Smooth muscle cell (in vitro differentiated cells): ENCODE measurements around the gene DOCK10. TPM values are rescaled to one million over a fixed set of nuclear protein-coding genes. Genes with fewer than 3 reads are reported as not detected.
A peak's percentile ranks its signal among the peaks of the same experiment; 100 is the strongest.

ENCODE experiments used
- DNase-seq: peaks from one replicate; lab custom pipeline; 2025; ENCODE audit not compliant: unreplicated experiment; lab: John Stamatoyannopoulos, UW
- H2AFZ ChIP-seq: fragments of 200-600 bp; sonication (generic); 2 replicates; pipeline ENCODE4 v1.6.0; 2016; ENCODE audit warnings: antibody characterized with exemption, low read depth, mild to moderate bottlenecking
- H3F3A ChIP-seq: fragments of 200-600 bp; sonication (generic); 2 replicates; pipeline ENCODE4 v1.6.0; 2017; ENCODE audit warnings: antibody characterized with exemption, low read depth
- H3K27ac ChIP-seq: fragments of 200-600 bp; sonication (generic); 2 replicates; pipeline ENCODE4 v1.5.1; 2016; ENCODE audit warnings: low read depth, mild to moderate bottlenecking
- H3K27me3 ChIP-seq: fragments of 200-600 bp; sonication (generic); 2 replicates; pipeline ENCODE4 v1.6.1; 2016; ENCODE audit warnings: low read depth, mild to moderate bottlenecking
- H3K36me3 ChIP-seq: fragments of 200-600 bp; sonication (generic); 2 replicates; pipeline ENCODE4 v1.5.1; 2016; ENCODE audit warnings: low read depth
- H3K4me1 ChIP-seq: fragments of 200-600 bp; sonication (generic); 2 replicates; pipeline ENCODE4 v1.5.1; 2016; ENCODE audit warnings: low read depth
- H3K4me2 ChIP-seq: fragments of 200-600 bp; sonication (generic); 2 replicates; pipeline ENCODE4 v1.6.0; 2016; ENCODE audit warnings: mild to moderate bottlenecking
- H3K4me3 ChIP-seq: fragments of 200-600 bp; sonication (generic); 2 replicates; pipeline ENCODE4 v1.5.1; 2016; ENCODE audit warnings: mild to moderate bottlenecking
- H3K79me2 ChIP-seq: fragments of 200-600 bp; sonication (generic); 2 replicates; pipeline ENCODE4 v1.6.0; 2016; ENCODE audit warnings: low read depth, mild to moderate bottlenecking
- H3K9ac ChIP-seq: fragments of 200-600 bp; sonication (generic); 2 replicates; pipeline ENCODE4 v1.6.0; 2016; ENCODE audit warnings: low read depth
- H3K9me3 ChIP-seq: fragments of 200-600 bp; sonication (generic); replicated peaks from 2 replicates; pipeline ENCODE4 v1.5.1; 2016; ENCODE audit warnings: low read depth
- H4K20me1 ChIP-seq: fragments of 200-600 bp; sonication (generic); 2 replicates; pipeline ENCODE4 v1.6.0; 2016; ENCODE audit warnings: low read depth
- CTCF ChIP-seq: fragments of 200-600 bp; sonication (generic); IDR thresholded peaks from 2 replicates; pipeline ENCODE4 v1.5.1; 2017; ENCODE audit warnings: borderline replicate concordance, mild to moderate bottlenecking, antibody characterized with exemption; ENCODE audit not compliant: insufficient read depth, poor library complexity, severe bottlenecking
- WGBS: methylation state at CpG from one replicate; pipeline ENCODE4 v1.1.7; 2016; ENCODE audit warnings: low lambda C conversion rate; 5-methylcytosine and 5-hydroxymethylcytosine counted together
- polyA plus RNA-seq: library from polyadenylated mRNA; unstranded; fragments of >200 nt; fragmentation: Nextera tagmentation; extraction: Ambion mirVana; gene quantifications from 2 replicates; pipeline ENCODE4 v1.2.1, GENCODE V29; 2016
- total RNA-seq: library from RNA; depleted of rRNA; stranded (reverse); fragments of >200 nt; gene quantifications from 2 replicates; pipeline ENCODE4 v1.2.3, GENCODE V29; 2014

Gene DOCK10
- total and polyA plus RNA-seq, 2 experiments from 2014 or later, result 0.04 TPM; not detected in 1

- Histone ChIP-seq H2AFZ (no peak overlapping the region), H3K79me2 (no peaks in the 10 kb centered on the region), H3K4me3 (no peak overlapping the region), H3K36me3 (no peaks in the 10 kb centered on the region), H3K4me2 (peak overlapping the region; percentile 20), H3F3A (no peaks in the 10 kb centered on the region), H3K4me1 (no peaks in the 10 kb centered on the region), H3K27me3 (no peaks in the 10 kb centered on the region), H3K27ac (peak overlapping the region; percentile 73), H4K20me1 (no peaks in the 10 kb centered on the region), H3K9me3 (no peaks in the 10 kb centered on the region), H3K9ac (peak overlapping the region; percentile 34)
- 81% methylated on average over 4 of the region's 4 CpGs for WGBS
- no peak for TF ChIP-seq CTCF
- no peak for DNase-seq
Measured at GRCh38 chr2:224722770-224723169, 319.5 kb downstream of the DOCK10 start.

- no peak overlapping the region for H2AFZ ChIP-seq
- no peaks in the 10 kb centered on the region for H3F3A ChIP-seq
- no peak for DNase-seq
- H3K4me3 ChIP-seq, result no peak overlapping the region
- WGBS, result 61% methylated on average over 3 of the region's 3 CpGs
- H4K20me1 ChIP-seq, result no peaks in the 10 kb centered on the region
- H3K36me3 ChIP-seq, result no peaks in the 10 kb centered on the region
- no peaks in the 10 kb centered on the region for H3K27me3 ChIP-seq
- no peak for TF ChIP-seq CTCF
- H3K4me2 ChIP-seq, result no peak overlapping the region
- H3K79me2 ChIP-seq, result no peaks in the 10 kb centered on the region
- peak overlapping the region; percentile 73 for H3K27ac ChIP-seq
- H3K4me1 ChIP-seq, result no peaks in the 10 kb centered on the region
- no peak overlapping the region for H3K9ac ChIP-seq
- no peaks in the 10 kb centered on the region for H3K9me3 ChIP-seq
Measured at GRCh38 chr2:224722250-224722649, 320.0 kb downstream of the DOCK10 start.

GRCh38 chr2:224716921-224717320 lies 325.3 kb downstream of the DOCK10 start:
- H3K4me2 ChIP-seq, result no peak overlapping the region

More at GRCh38 chr2:224716921-224717320, 325.3 kb downstream of the DOCK10 start:
- Histone ChIP-seq H3K9me3 (no peaks in the 10 kb centered on the region), H3K79me2 (no peaks in the 10 kb centered on the region), H4K20me1 (no peaks in the 10 kb centered on the region), H3K27me3 (no peaks in the 10 kb centered on the region), H3F3A (no peaks in the 10 kb centered on the region), H3K4me3 (no peak overlapping the region), H3K4me1 (no peaks in the 10 kb centered on the region), H3K9ac (no peak overlapping the region), H3K36me3 (no peaks in the 10 kb centered on the region), H2AFZ (no peak overlapping the region), H3K27ac (no peak overlapping the region)
- WGBS, result 94% methylated on average over 2 of the region's 2 CpGs
- no peak for DNase-seq
- TF ChIP-seq CTCF, result no peak
